ENCODE measurements around the gene LRG1. TPM values are rescaled to one million over a fixed set of nuclear protein-coding genes. Genes with fewer than 3 reads are reported as not detected.
"Not testable (repeated sequence)": the region's sequence is repeated elsewhere in the genome, so short reads cannot be mapped to it uniquely, and the experiment has no call there.

LRG1 gene
- total RNA-seq, 4 donors from 2014 or later, result 0.56 to 2.7 (median 2.0) TPM; not detected in 1

- no peak for TF ChIP-seq POLR2A (IDR thresholded peaks at IDR 0.05)
- TF ChIP-seq CTCF (IDR thresholded peaks at IDR 0.05), result no peak
- DNase-seq, result no peak
- H3K9me3 ChIP-seq, result no peaks in the 10 kb centered on the region
- H3K4me3 ChIP-seq (replicated peaks in 1 of 3), result no peak overlapping the region
- no peaks in the 10 kb centered on the region for H3K4me1 ChIP-seq
- WGBS, 2 donors, result 89 to 90% methylated on average over 37 to 40 of the region's 77 CpGs
- H3K36me3 ChIP-seq, result no peaks in the 10 kb centered on the region
- no peak overlapping the region for H3K27ac ChIP-seq
- intact Hi-C loops (cut with DNase I), result no loop called here
- H3K27me3 ChIP-seq, result no peaks in the 10 kb centered on the region
Measured at GRCh38 chr19:4542896-4543841, 3.3 kb upstream of the LRG1 start.

GRCh38 chr19:4541806-4542145 lies 1.9 kb upstream of the LRG1 start:
- H3K36me3 ChIP-seq; H3K4me3 ChIP-seq (replicated peaks in 1 of 3); intact Hi-C loops (cut with DNase I); H3K27me3 ChIP-seq; DNase-seq; H3K27ac ChIP-seq; H3K4me1 ChIP-seq; H3K9me3 ChIP-seq: not testable (repeated sequence)
- 89% methylated on average over 12 of the region's 12 CpGs for WGBS, 2 donors

GRCh38 chr19:4541114-4541805 lies 1.4 kb upstream of the LRG1 start:
- no peak overlapping the region for H3K4me3 ChIP-seq (replicated peaks in 1 of 3)
- 78 to 83% methylated on average over 12 of the region's 12 CpGs for WGBS, 2 donors
- no peaks in the 10 kb centered on the region for H3K9me3 ChIP-seq
- H3K4me1 ChIP-seq, result no peaks in the 10 kb centered on the region
- TF ChIP-seq POLR2A (IDR thresholded peaks at IDR 0.05) (no peak), CTCF (IDR thresholded peaks at IDR 0.05) (no peak)
- DNase-seq, result no peak
- no peaks in the 10 kb centered on the region for H3K27me3 ChIP-seq
- no peak overlapping the region for H3K27ac ChIP-seq
- intact Hi-C loops (cut with DNase I), result no loop called here
- H3K36me3 ChIP-seq, result no peaks in the 10 kb centered on the region

DNA sequence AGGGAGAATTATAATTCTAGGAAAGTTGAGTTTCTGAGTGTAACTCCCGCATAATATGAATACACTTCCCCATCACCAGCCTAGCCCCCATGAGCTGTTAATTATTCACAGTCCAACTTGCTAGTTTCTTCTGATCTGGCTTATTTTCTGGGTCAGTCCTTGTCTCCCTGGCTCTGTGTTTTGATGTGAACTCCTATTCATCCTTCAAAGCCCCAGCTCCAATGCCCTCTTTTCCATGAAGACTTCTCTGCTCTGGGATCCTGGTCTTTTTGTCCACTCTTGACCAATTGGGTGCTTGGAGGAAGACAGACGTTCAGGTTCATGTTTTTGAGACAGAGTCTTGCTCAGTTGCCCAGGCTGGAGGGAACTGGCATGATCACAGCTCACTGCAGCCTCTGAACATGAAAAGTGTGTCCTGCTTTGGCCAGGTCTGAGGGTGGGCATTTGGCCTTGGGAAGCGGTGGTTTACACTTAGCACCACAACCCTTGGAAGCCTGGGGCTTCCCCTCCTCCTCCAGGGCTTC lies 605 bp downstream of the LRG1 start:
- no peak for DNase-seq
- H3K36me3 ChIP-seq, result no peaks in the 10 kb centered on the region
- 81 to 88% methylated on average over 3 of the region's 3 CpGs for WGBS, 2 donors
- H3K4me1 ChIP-seq, result peaks cover 8 to 9% of the 10 kb centered on the region in 2 donors
- TF ChIP-seq CTCF (IDR thresholded peaks at IDR 0.05) (no peak), POLR2A (IDR thresholded peaks at IDR 0.05) (no peak)
- H3K9me3 ChIP-seq, result no peaks in the 10 kb centered on the region
- H3K27ac ChIP-seq, result no peak overlapping the region
- no peak overlapping the region for H3K4me3 ChIP-seq (replicated peaks in 1 of 3)
- intact Hi-C loops (cut with DNase I), result no loop called here
- no peaks in the 10 kb centered on the region for H3K27me3 ChIP-seq

DNA sequence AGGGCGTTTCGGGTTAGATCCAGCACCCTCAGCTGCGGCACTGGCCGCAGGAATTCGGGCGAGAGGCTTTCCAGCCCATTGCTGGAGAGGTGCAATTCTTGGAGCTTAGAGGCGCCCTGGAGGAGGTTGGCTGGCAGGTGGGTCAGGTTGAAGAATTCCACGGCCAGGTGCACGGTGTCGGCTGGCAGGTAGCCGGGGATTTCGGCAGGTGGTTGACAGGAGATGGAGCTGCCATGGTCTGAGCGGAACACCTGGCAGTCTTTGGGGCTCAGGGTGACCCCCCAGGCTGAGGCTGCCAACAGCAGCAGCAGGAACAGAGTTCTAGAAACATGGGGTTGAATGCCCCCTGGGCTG lies 1.3 kb downstream of the LRG1 start:
- Histone ChIP-seq H3K4me1 (peaks cover 8 to 9% of the 10 kb centered on the region in 2 donors), H3K27ac (no peak overlapping the region), H3K4me3 (replicated peaks in 1 of 3) (no peak overlapping the region), H3K27me3 (no peaks in the 10 kb centered on the region), H3K9me3 (no peaks in the 10 kb centered on the region), H3K36me3 (no peaks in the 10 kb centered on the region)
- no peak for DNase-seq
- 92% methylated on average over 13 of the region's 13 CpGs; no CpG with 5 or more reads in 1 of the 2 donors for WGBS, 2 donors
- intact Hi-C loops (cut with DNase I), result no loop called here
- TF ChIP-seq CTCF (IDR thresholded peaks at IDR 0.05) (no peak), POLR2A (IDR thresholded peaks at IDR 0.05) (no peak)
